GM18870 (cell line): Measurements from ENCODE around the gene GRIPAP1.
A peak's percentile ranks its signal among the peaks of the same experiment; 100 is the strongest.

Experiments
- ATAC-seq: cut with Tn5 transposase; IDR thresholded peaks from one replicate; pipeline ENCODE4 v1.9.1; 2021; ENCODE audit warnings: moderate library complexity; ENCODE audit not compliant: unreplicated experiment

The GRIPAP1 gene

GRCh38 chrX:49002091-49002935 is at the start of gene GRIPAP1:
GRIPAP1 (minus strand) TSS chrX:49002264; CDS start chrX:49002229, 35 bp downstream.
- peak; percentile 73 for ATAC-seq

GRCh38 chrX:49043987-49044281 is 41.9 kb upstream of the GRIPAP1 start:
- ATAC-seq: no peak

GRCh38 chrX:49043220-49043986 is 41.3 kb upstream of the GRIPAP1 start, which contains the start of gene TFE3:
TFE3 (minus strand) TSS chrX:49043357; CDS start chrX:49043226, 131 bp downstream.
- ATAC-seq: peak; percentile 94

GRCh38 chrX:49042581-49043219 is 40.6 kb upstream of the GRIPAP1 start:
- ATAC-seq: no peak

- ATAC-seq: no peak
Measured at GRCh38 chrX:49041744-49042580, 39.9 kb upstream of the GRIPAP1 start.

GRCh38 chrX:49040376-49040955 is 38.4 kb upstream of the GRIPAP1 start:
- ATAC-seq: no peak

- ATAC-seq: no peak
Measured at GRCh38 chrX:49039598-49040375, 37.7 kb upstream of the GRIPAP1 start.

- no peak for ATAC-seq
Measured at GRCh38 chrX:49037883-49038475, 35.9 kb upstream of the GRIPAP1 start.

GRCh38 chrX:49030283-49030682 is 28.2 kb upstream of the GRIPAP1 start:
- ATAC-seq: no peak

- no peak for ATAC-seq
Measured at GRCh38 chrX:49029876-49030275, 27.8 kb upstream of the GRIPAP1 start.

GRCh38 chrX:49019599-49020249 is 17.7 kb upstream of the GRIPAP1 start:
- ATAC-seq: no peak

GRCh38 chrX:49019050-49019449 is 17.0 kb upstream of the GRIPAP1 start:
- no peak for ATAC-seq

GRCh38 chrX:49003696-49004095 is 1.6 kb upstream of the GRIPAP1 start:
- no peak for ATAC-seq

GRCh38 chrX:49001521-49002090 is 458 bp downstream of the GRIPAP1 start:
- peak; percentile 20 for ATAC-seq

- no peak for ATAC-seq
Measured at GRCh38 chrX:49000636-49001035, 1.4 kb downstream of the GRIPAP1 start.

GRCh38 chrX:48999030-48999429 is 3.0 kb downstream of the GRIPAP1 start:
- ATAC-seq: no peak

GRCh38 chrX:48998391-48998790 is 3.7 kb downstream of the GRIPAP1 start:
- ATAC-seq: no peak

GRCh38 chrX:48997865-48998264 is 4.2 kb downstream of the GRIPAP1 start:
- no peak for ATAC-seq
